ENCODE measurements around the gene PCMT1.

DNA sequence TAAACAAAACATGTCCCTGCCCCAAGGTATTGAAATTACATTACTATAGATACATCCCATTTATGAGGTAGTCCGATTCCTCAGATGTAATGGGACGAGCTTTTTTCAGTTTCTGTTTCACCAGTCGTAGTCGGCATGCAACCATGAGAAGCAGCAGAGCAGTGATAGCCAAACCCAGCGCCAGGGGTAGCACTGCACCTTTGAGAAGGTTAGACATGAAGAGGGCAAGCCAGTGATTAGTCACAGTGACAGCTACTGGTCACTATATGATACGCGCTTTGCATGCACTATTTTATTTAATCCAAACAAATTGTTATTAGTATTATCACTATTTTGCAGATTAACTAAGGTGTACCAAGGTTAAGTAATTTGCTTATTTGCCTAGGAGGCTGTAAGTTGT is 71.0 kb downstream of the PCMT1 start:
- no peak for TF ChIP-seq POLR2AphosphoS5 (IDR thresholded peaks at IDR 0.05; ENCODE audit: low read depth, low read length)
- TF ChIP-seq TAF1 (IDR thresholded peaks at IDR 0.05; ENCODE audit: borderline replicate concordance, low read depth, low read length) = no peak

Data from GM12892 (cell line).